GM19463 (cell line): ENCODE measurements around the gene USP22.

Experiments used
- ATAC-seq: cut with Tn5 transposase; IDR thresholded peaks from one replicate; pipeline ENCODE4 v1.9.1; 2021; ENCODE audit warnings: mild to moderate bottlenecking, moderate library complexity; ENCODE audit not compliant: unreplicated experiment

Gene USP22

GRCh38 chr17:21021208-21021803, 21.5 kb downstream of the USP22 start:
- no peak for ATAC-seq

DNA sequence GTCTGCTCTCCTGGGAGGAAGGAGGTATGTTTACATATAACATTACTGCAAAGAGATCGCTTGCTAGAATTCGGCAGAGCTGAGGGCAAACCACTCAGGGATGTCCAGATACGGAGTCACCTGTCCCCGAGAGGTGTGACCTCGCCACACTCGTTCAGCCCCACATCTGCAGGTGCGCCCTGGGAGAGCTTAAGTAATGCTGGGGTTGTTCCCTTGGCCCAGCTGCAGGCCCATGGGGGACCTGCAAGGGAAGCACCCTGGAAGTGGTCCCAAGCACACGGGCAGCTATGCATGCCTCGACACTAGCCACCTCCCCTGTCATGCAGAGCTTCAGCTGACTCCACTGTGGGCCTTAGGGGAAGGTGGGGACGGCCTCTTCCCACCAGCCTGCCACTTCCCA, 22.2 kb downstream of the USP22 start:
- ATAC-seq: no peak

DNA sequence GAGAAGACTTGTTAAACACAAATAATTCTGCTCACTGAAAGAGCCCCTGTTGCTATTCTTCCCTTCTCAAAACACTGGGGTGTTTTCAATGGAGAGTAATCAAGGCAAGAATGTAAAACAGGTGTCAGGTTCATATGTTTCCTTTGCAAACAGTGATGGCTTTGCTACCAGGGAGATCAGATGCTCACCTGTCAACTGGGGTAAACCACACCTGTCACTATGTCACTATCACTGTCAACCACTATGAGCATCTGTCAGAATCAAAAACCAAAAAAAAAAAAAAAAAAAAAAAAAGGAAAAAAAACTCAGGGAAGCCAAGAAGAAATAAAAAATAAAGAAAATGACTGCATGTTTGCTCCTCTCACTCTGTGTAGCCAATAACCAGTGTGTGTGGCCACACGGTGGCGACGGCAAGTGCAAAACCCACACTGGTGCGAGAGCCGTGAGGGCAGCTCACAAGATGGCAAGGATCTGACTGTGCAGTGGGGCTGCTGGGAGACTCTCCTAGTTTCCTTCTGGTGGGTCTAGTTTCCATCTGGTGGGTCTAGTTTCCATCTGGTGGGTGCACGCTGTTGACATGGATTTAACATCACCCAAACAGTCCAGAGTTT, 22.7 kb downstream of the USP22 start:
- ATAC-seq: no peak

DNA sequence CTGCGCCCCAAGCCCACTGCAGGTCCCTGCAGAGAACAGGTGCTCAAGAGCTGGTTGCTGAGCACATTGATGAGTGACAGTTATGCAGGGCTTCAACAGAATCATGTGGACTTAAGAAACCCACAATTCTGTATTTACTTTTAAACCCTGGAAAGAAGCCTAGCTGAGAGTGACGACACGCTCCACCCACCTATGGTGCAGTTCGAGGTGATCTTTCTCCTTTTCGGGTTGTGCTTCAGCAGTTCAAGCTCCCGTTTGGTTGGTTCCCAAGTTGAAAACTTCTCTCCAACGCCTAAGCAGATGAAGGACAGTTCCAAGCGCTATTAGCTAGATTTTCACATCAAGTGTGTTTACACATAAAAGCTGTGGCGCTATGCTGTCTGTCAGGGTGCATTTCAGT, 23.9 kb downstream of the USP22 start:
- ATAC-seq: no peak

GRCh38 chr17:21017861-21018260, 24.9 kb downstream of the USP22 start:
- ATAC-seq: no peak

DNA sequence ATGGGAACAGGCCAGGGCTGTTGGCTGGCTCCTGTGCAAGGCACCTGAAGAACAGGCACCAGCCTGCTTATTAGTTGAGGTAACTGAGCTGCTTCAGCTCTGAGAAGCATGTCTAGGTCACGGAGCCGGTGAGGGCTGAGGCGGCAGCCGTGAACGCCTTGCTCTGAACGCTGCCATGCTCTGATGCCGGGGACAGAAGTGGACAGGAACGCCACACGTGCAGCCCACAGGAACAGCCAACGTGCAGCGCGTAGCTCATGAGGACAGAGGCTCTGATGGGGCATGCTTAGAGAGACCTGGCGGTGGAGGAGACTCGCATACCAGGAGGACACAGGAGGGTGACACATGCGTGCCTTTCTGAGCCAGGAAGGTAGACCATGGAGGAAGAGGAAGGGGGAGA, 25.6 kb downstream of the USP22 start:
- ATAC-seq: no peak

- no peak for ATAC-seq
Observed at GRCh38 chr17:21016826-21017225, 26.0 kb downstream of the USP22 start.

GRCh38 chr17:21015564-21015963, 27.2 kb downstream of the USP22 start:
- ATAC-seq: no peak

DNA sequence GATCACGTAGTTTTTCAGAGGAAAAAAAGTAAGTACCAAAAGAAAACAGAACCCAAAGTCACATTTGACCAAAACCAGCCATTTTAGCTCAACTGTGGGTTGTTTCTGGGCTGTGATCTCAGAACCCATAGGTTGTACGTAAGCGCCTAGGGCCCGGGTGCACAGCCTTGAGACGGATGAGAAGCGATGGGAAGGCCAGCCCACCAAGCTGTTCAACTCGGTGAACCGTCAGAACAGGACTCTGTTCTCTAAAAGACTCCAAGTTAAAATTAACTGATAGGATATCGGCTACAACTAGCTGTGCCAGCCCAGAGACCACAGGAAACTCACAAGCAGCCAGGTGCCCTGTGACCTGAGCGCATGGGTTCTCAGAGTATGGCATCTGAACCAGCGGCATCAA, 28.3 kb downstream of the USP22 start:
- no peak for ATAC-seq

- ATAC-seq: no peak
Observed at GRCh38 chr17:21013983-21014382, 28.8 kb downstream of the USP22 start.

DNA sequence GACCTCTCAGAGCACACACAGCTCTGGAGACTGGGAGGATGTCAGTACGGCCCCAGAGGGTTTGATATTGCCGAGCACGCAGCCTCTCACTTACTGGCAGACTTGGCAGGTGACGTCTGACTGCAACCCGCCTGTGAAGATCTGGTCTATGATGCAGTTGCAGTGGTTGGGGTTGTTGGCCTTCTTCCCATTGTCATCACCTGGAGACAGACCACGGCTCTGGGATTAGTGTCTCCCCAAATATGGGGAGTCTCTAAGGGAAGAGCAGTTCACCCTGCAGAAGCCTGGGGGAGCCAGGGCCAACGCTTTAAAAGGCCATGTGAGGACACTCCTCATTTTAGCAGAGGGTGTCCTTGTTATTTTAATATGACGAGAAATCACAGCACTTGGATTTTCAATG, 30.1 kb downstream of the USP22 start:
- no peak for ATAC-seq

DNA sequence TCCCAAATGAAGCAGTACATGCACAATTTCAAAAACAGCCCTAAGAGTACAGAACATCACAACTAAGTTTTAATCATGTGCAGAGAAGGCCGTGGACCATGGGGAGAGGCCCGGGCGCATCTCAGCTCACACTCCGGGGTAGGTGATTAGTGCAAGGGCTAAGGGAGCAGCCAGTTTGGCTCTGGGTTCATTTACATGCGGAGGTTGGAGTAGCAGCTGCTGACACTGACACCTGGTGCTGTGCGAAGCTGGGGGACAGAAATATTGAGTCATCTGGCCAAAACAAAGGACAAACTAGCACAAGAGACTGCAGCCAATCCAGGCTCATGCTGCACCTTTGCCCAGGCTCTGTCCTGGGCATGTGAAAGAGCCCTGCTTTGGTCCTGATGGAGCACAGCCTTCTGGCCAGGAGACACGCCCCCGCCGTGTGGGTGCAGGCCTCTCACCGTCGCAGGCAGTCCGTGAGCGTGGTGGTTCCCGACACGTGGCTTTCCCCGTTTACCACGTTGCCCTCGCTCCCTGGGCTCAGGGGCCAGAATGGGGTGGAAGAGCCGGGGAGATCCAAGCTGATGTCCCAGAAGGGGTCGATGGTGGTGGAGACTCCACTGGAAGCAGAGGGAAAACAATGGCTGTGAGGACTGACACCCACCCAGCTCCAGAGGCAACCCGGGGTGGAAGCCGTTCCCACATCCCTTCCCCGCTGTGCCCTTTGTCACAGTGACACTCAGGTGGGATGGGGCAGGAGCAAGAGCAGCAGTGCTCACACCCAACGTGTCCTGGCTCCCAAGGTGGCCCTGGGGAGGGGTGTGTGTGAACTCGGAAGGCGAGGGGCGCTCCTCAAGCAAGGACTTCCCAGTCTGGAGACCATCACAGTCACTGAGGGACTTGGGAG, 31.9 kb downstream of the USP22 start:
- ATAC-seq: no peak

DNA sequence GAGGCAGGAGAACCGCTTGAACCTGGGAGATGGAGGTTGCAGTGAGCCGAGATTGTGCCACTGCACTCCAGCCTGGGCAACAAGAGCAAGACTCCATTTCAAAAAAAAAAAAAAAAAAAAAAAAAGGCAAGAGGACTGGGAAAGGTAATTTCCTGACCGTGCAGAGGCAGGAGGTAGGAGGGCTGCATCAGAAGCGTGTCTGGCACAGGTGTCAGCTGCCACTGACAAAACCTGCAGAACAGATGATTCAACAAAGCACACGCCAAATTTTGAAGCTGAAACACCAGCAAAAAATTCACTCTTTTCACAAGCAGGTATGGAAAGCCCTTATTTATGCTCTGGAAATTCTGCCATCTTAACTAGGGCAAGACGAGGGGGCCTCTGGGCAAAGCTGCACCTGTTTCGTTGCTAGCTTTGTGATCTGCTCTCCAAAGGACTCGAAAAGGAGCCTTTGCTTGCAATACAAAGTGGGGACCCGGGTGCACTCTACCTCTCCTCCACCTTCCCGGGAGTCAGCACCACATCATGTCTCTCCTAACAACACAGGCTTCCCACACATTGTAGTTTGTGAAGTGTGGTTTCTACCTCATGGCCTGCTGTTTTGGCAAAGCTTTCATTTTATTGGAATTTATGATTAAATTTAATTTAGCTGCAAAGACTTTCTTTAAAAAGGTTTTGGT, 33.7 kb downstream of the USP22 start:
- ATAC-seq: no peak

GRCh38 chr17:21008160-21008915, 34.5 kb downstream of the USP22 start:
- no peak for ATAC-seq

DNA sequence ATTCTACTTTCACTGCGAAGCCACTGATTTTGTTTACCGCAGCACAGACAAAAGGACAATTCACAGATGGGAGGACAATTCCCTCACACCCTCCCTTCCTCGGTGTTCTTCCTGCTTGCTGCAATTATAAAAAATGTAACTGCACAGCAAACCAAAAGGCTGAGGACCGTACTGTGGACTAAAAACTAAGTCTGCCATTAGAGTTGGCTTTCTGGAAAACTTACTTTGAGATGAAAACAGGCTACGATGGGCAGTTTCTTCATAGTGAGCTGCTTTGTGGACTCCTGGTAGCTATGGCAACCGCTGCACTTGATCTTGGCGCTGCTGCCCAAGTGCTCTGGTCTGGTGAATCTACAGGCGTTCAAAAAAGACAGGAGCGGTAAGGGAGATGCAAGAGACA, 35.2 kb downstream of the USP22 start:
- ATAC-seq: no peak

DNA sequence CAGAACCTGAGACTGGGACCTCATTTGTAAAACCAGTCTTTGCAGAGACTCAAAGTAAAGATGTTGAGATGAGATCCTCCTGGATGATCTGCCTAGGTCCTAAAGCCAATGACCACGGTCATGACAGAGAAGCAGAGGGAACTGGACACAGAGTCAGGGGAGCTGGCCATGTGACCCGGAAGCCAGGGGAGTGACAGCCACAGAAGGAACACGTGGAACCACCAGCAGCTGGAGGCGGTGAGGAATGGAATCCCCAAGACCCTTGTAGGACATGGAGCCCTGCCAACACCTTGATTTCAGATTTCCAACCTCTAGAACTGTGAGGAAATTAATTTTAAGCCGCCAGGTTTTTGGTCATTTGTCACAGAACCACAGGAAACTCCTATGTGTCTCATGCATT, 37.0 kb downstream of the USP22 start:
- no peak for ATAC-seq

- no peak for ATAC-seq
Observed at GRCh38 chr17:21005367-21005766, 37.4 kb downstream of the USP22 start.

- no peak for ATAC-seq
Observed at GRCh38 chr17:21004016-21004930, 38.5 kb downstream of the USP22 start.

DNA sequence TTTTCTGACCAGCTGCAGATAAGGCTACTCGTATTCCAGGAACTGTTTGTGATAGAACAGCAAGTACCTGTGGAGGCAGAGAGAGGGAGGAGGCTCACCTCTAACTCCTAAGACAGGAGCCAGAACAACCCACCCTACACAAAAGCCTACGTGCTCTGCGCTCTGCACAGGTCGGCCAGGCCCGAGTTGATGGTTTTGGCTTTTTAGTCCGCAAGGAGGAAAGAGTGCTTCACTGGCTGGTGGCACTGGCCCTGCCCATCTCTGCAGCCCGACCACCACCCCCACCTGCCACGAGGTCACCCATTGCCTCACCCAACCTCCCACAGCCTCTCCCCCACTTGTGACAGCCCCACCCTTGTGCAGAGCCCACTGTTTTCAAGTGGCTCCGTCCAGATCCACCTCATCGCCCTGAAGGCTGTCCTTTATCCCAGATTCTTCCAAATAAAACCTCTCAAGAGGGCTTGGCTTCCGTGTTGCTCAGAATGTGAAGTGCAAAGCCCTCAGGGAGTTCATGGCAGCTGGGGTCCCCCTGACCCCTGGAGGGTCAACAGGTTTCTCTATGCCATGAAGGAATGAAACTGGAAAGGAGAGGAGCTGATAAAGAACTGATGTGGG, 39.7 kb downstream of the USP22 start:
- ATAC-seq: no peak
